Epidermal melanocyte (primary cell): ENCODE results near the gene ZC3H6.

Source experiments
- DNase-seq: peaks from one replicate; pipeline ENCODE4 v3.0.0; 2011; ENCODE audit warnings: low spot score; ENCODE audit not compliant: insufficient read length

Gene ZC3H6, protein sequence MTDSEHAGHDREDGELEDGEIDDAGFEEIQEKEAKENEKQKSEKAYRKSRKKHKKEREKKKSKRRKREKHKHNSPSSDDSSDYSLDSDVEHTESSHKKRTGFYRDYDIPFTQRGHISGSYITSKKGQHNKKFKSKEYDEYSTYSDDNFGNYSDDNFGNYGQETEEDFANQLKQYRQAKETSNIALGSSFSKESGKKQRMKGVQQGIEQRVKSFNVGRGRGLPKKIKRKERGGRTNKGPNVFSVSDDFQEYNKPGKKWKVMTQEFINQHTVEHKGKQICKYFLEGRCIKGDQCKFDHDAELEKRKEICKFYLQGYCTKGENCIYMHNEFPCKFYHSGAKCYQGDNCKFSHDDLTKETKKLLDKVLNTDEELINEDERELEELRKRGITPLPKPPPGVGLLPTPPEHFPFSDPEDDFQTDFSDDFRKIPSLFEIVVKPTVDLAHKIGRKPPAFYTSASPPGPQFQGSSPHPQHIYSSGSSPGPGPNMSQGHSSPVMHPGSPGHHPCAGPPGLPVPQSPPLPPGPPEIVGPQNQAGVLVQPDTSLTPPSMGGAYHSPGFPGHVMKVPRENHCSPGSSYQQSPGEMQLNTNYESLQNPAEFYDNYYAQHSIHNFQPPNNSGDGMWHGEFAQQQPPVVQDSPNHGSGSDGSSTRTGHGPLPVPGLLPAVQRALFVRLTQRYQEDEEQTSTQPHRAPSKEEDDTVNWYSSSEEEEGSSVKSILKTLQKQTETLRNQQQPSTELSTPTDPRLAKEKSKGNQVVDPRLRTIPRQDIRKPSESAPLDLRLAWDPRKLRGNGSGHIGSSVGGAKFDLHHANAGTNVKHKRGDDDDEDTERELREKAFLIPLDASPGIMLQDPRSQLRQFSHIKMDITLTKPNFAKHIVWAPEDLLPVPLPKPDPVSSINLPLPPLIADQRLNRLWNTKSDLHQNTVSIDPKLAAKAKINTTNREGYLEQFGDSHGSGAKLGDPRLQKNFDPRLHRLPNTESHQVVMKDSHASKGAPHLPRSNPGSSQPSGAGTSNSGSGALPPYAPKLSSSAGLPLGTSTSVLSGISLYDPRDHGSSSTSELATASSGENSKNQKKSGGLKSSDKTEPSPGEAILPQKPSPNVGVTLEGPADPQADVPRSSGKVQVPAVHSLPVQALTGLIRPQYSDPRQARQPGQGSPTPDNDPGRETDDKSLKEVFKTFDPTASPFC

DNA sequence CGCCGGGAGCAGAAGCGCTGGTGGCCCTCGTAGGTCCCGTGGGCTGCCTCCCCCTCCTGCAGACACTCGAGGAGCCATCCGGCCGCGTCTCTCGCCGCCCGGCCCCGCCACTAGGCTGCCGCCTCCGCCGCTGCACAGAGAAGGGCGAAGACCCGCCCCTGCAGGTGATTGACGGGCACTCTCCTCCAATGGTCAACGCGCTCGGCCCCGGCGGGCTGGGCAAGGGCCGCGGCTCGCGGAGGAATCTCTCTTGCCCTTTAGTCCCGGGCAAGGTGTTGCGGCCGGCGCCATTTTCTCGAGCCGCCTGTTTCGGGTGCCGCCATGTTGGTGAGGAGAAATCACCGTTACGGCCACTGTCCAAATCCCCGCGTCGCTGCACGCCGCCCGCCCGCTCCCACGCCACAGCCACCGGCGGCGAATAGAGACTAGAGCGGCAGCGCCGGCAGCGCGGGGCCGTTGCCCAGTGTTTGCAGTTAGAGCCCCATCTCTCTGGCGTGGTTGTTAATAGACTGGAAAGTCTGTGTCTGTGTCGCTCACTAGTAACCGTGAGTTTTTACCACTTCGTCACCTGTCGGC lies at the start of gene ZC3H6:
Gene ZC3H6, plus strand, starts transcription at position 287 of the 576 bp plus-strand sequence. CDS start 398 bp downstream, outside the sequence.
- peak; percentile 69 for DNase-seq

DNA sequence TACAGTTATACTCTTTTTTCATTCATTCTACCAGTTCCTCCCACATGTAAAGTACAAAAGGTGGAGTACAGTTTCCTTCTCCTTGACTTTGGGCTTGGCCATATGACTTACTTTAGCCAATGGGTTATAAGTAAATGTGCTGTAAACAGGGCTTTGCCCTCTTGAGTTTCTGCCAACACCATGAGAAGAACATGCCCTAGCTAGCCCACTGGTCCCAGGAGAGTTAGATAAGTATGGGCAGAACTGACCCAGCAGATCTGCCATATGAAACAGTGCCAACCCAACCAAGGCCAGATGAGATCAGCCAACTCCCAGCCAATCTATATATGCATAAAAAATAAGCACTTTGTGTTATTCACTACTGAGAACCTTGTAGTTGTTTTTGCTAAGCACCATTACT lies 46.0 kb upstream of the ZC3H6 start:
- no peak for DNase-seq

DNA sequence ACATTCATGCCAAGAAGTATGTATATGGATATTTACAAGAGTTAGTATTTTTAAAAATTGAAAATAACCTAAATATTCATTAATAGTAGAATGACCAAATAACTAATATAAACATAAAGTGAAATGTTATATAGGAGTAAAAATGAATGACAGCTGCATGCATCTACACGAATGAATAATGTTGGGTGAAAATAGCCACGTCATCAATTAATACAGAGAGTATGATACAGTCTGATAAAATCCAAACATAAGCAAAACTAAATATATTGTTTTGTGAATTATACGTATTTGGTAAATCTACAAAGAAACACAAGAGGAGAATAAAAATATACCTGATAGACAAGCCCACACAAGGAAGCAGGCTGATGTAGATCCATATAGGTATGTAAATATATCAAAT lies 45.0 kb upstream of the ZC3H6 start:
- no peak for DNase-seq

DNA sequence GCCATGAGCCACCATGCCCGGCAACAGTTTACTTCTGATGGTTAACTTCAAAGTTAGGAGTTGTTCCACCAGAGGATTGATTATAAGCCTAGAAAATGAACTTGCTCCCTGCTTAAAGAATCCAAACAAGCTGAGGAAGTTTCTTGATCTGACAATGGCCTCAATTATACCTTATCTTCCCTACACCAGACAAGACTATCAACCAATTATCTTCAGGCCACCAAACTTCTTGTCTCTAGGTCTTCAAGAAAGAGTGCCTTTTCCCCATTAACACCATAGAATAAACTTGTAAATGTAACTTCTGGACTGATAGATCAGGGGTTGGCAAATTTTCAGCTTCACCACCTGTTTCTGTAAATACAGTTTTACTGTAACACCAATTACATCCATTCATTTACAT lies 35.5 kb upstream of the ZC3H6 start:
- no peak for DNase-seq

DNA sequence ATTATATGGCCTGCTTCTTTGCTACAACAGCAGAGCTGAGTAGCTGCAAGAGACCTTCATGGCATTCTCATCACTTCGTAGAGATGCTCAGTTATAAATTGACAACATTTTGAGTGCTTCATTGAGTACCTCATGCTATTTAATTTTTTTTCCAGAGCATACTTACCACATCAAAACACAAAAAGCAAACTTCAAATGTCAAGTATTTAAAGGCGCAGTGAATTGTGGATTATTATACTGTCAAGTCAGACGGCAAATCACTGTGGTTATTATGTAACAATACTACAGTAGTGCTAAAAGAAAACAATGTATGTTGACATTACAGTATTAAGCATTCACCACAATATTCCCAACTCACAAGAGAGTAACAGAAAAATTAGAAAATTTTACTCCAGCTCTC lies 33.0 kb upstream of the ZC3H6 start:
- no peak for DNase-seq

DNA sequence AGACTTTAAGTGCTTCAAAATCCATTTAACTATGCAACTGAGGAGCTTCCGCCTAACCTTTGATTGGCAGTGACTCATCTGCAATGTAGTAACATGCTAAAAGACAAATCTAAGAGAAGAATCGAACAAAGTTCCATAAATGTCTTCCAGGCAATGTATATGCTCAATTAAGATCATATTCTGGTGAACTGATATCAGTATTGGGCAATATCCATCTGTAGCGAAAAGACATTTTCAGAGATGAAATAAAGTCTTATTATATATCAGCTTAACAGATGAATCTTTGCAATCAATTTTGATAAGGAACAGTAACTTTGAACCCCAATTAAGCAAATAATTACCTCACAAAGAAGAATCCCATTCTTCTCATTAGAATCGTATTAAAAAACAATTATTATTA lies 32.2 kb upstream of the ZC3H6 start:
- DNase-seq = no peak

DNA sequence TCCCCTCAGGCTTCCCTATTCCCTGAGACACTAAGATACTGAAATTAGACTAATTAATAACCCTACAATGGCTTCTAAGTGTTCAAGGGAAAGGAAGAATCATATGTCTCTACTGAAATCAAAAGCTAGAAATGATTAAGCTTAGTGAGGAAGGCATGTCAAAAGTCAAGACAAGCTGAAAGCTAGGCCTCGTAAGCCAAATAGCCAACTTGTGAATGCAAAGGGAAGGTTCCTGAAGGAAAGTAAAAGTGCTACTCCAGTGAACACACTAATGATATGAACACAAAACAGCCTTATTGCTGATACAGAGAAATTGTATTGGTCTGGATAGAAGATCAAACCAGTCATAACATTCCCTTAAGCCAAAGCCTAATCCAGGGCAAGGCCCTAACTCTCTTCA lies 30.5 kb upstream of the ZC3H6 start:
- DNase-seq = no peak

DNA sequence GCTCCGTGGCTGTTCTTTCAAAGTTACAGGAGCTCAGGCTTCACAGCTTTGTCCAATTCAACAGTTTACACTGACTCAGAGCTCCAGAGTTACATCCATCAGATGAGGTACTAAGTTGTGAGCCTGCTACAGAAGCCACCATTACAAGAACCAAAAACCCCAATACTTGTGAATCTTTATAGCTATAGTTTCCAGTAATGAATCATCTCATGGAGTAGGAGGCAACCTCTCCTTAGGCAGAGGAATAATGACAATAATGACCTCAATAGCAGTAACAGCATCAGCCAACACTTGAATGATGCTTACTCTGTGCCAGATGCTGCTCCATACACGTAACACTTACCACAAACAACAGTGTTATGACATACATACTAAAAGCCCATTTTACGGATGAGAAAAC lies 24.1 kb upstream of the ZC3H6 start:
- no peak for DNase-seq

DNA sequence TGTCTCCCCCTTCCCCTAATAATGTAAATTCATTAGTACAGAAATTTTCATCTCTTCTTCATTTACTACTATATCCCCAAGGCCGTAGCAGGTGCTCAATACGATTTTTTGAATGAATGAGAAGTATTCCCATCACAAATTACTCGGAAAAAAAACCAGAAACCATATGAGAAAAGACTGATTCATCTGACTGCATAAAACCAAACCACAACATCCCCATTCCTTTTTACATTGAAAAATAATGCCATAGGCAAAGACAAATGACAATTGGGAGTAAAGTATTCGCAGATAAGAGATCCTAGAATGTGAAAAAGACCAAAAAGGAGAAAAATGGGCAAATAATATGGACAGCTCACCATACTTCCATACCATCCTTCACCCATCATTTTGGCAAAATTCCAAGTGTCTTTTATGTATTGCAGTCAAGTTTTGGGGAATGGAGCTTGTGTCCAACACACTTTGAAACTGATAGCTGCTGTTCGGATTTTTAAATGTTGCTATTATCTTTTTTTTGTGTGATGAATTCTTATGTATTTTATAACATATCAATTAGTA lies 22.1 kb upstream of the ZC3H6 start:
- DNase-seq = peak; percentile 23

DNA sequence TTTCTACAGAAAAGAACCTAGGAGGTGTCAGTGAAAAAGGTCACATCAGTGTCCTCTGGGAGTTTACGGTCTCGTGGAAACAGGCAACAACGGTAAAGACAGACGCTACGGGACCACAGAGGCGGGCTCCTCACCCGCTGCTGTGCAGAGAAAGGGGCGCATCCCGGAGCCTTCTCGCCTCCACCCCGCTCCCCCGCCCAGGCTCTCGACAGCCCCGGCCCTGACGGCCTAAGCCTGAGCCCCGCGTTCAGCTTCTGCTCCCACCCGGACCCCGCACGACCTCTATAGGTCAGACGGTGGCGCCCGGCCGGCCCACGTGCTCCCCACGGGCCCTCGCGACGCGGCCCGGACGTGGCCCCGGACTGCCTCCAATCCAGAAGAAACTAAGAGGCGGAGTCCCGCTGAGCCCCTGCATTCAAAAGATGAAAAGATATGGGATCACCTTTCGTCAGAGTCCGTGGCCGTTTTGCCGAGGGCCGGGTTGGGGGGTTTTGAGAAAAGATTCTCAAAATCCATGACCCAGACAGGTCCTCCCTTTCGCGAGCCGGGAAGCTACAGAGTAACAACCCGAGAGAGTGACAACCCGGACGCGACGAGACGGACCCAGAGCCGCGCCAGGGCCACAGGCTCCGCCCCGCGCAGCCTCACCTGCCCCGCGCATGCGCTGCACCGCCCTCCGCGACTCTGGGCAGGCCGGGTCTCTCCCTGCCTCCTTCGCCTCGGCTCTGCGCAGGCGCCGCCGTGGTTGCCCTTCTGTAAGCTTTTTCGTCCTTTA lies 20.7 kb upstream of the ZC3H6 start, which contains the start of gene ZC3H8:
Gene ZC3H8, minus strand, starts transcription at position 577 of the 775 bp plus-strand sequence. Its CDS starts 61 bp downstream, at position 516.
- peak; percentile 93 for DNase-seq

DNA sequence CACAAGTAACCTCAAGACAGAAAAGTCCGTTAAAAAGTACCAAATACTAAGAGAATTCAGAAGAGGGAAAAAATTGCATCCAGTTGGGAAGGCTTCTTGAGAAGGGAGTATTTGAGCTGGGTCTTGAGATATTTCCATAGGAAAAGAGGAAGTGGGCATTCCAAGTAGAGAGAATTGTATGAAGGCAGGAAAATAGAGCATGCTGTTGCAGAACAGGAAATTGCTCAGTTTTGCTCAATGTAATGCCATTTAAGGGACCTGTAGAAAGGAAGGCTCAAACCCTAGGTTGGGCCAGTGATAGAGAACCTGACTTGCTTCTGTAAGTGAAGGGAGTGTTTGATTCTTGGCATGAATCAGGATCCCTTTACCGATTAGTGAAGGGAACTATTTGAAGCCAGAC lies 19.5 kb upstream of the ZC3H6 start:
- DNase-seq = no peak

DNA sequence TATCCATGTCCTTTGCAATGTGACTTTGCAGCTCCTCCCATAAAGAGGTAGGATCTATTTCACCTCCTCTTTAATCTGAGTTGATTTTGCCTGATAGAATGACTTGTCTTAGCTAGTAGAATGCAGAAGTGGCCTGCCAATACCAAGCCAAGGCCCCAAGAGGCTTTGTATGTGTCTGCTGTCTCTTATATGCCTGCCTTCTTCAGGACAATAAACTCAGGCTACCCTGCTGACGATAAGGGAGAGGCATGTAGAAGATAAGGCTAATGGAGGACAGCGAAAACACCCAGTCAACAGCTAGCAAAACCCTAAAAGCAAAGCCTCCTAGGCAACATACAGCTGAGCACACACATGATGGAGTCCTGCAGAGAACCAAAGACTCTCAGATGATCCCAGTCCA lies 18.7 kb upstream of the ZC3H6 start:
- no peak for DNase-seq

DNA sequence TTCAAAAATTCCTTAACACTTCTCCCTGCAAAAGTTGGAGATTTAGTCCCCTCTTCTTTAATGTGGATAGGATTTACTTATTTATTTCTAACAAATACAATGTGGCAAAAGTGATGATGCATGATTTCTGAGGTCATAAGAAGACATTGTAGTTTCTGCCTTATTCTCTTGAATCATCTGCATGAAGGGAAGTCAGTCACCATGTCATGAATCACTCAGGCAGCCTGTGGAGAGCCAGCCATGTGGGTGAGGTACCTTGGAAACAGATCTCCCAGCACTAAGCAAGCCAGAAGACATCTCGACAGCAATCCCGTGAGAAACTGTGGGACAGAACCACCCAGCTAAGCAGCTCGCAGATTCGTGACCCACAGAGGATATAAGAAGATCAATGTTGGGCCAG lies 17.8 kb upstream of the ZC3H6 start:
- no peak for DNase-seq

DNA sequence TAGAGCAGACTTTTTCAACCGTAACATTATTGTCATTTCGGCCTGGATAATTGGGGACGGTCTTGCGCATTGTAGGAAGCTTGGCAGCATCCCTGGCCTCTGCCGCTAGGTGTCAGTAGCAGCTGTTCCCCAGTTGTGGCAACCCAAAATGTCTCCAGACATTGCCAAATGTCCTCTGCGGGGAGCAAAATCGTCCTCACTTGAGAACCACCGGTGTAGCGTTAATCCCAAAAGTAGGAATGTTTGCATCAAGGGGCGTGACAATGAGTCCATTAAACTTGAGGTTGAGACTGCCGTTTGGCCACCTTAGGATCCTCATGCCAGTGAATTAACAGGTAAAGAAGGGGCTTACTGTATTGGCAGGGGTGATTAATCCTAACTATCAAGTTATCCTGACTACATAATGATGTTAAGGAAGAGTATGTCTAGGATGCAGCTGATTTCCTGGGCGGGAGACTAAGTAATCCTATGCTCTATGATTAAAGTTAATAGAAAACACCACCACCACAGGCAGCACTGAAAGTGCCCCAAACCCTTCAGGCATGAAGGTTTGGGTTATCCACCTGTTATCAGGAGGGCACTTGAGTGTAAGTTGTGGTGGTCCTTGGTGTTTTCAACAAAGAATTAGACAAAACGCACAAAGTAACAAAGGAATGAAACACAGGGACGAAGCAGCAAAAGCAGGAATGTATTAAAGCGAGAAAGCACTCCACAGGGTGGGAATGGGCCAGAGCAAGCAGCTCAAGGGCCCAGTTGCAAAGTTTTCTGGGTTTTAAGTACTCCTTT lies 15.7 kb upstream of the ZC3H6 start:
- peak; percentile 25 for DNase-seq

DNA sequence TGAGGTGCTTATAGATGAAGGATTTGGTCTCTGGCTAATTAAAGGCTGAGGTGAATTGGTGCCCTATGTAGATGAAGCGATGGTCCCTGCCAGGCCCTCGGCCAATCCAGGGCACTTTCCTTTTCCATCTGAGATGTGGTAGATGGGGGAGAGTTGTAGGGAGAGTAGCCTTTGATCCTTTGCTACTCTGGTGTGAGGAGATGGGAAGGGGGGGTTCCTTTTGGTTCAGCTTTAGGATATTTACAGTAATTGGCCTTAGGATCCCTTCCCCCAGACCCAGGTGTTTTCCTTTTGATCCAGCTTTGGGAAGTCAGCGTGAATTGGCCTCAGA lies 15.1 kb upstream of the ZC3H6 start:
- no peak for DNase-seq

DNA sequence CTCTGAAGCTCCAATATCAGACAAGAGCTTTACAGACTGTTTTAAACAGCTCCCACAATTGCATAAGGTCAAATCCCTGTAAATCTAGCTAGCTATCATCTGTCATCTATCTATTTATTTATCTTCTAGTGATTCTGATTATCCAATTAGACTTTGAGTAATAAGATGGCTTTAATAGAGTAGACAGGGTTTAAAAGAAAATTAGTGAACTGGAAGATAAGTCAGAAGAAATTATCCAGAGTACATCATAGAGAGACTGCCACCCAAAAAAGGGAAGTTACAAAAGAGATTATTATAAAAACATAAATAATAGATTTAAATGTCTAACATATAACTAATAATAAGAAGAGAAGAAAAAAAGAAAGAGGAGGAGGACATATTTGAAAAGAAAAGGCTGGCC lies 12.5 kb upstream of the ZC3H6 start:
- no peak for DNase-seq

DNA sequence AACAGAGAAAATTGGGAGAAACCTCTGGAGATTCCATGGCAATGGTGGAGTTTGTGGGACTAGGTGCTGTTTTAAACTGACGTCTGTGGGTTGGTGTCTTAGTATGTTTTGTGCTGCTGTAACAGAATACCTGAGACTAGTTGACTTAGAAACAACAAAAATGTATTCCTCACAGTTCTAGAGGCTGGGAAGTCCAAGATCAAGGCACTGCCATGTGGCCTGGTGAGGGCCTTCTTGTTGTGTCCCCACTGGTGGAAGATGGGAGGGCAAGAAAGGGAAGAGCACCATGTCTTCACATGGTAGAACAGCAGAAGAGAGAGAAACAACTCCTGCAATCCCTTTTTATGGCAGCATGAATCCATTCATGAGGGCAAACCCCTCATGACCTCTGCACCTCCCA lies 6.8 kb upstream of the ZC3H6 start:
- no peak for DNase-seq

DNA sequence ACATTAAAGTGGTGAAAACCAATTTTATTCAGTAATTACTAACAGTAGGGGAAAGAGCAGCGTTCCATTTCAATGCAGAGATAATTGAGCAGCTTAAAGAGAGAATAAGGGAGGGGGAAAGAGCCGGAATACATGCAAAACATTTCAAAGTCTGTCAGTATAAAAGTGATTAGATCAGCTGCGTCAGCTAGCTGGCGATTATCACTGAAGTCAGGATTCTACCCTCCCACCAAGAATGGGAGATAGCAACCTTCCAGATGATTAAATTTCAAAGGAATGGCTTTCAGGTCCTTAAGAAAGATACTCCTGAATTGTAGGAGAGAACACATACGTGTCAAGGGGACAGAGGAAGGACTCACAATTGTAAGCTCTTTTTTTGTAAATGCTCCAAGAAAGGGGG lies 2.7 kb upstream of the ZC3H6 start:
- no peak for DNase-seq

DNA sequence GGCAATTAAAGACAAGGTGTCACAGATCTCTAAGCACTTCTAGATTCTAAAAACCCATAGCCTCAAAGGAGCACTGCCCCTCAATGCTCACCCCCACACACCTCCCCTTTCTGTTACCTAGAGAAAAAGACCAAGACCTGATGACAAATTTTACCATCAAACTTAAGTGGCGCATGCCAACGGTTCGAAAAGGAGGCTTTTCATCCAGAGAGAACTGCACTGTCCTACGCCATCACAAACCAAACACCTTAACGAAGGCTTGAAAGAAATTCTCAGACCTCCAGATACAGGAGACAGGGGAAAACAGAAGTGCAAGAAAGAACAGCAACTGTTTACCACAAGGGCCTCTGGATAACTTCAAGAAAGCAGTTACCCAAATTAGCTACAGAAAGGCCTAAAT lies 2.0 kb upstream of the ZC3H6 start:
- no peak for DNase-seq
